RWPE2 (cell line): Measurements from ENCODE around the gene EXOC5.
"Not testable (repeated sequence)": the region's sequence is repeated elsewhere in the genome, so short reads cannot be mapped to it uniquely, and the experiment has no call there.

Experiments used
- ATAC-seq: fragments of 200-7000 bp; cut with Tn5 transposase; 3 replicates; pipeline ENCODE4 v1.9.1; 2021; ENCODE audit warnings: low read depth
- DNase-seq: peaks from one replicate; pipeline ENCODE4 v3.0.0-alpha.2; 2020; ENCODE audit warnings: low spot score
- H3K27ac ChIP-seq: fragments of 450-650 bp; 2 replicates; pipeline ENCODE4 v1.5.1; 2017; ENCODE audit warnings: mild to moderate bottlenecking; ENCODE audit not compliant: poor library complexity, severe bottlenecking
- H3K27me3 ChIP-seq: fragments of 250-450 bp; sonication (Bioruptor Pico); 2 replicates; pipeline ENCODE4 v1.5.1; 2021; ENCODE audit warnings: mild to moderate bottlenecking, moderate library complexity; ENCODE audit not compliant: insufficient read depth, poor library complexity, severe bottlenecking
- H3K36me3 ChIP-seq: fragments of 250-450 bp; sonication (Bioruptor Pico); 2 replicates; pipeline ENCODE4 v1.5.1; 2020; ENCODE audit warnings: low read depth, mild to moderate bottlenecking, moderate library complexity
- H3K4me1 ChIP-seq: fragments of 250-450 bp; sonication (Bioruptor Pico); 2 replicates; pipeline ENCODE4 v1.5.1; 2021; ENCODE audit warnings: mild to moderate bottlenecking, moderate library complexity; ENCODE audit not compliant: insufficient read depth, poor library complexity, severe bottlenecking
- H3K4me3 ChIP-seq: fragments of 250-450 bp; sonication (Bioruptor Pico); 2 replicates; pipeline ENCODE4 v1.5.1; 2021; ENCODE audit warnings: mild to moderate bottlenecking, moderate library complexity; ENCODE audit not compliant: severe bottlenecking
- H3K9me3 ChIP-seq: fragments of 250-450 bp; sonication (Bioruptor Pico); 2 replicates; pipeline ENCODE4 v1.5.1; 2021; ENCODE audit warnings: mild to moderate bottlenecking, moderate library complexity; ENCODE audit not compliant: severe bottlenecking
- TF ChIP-seq, protein P1 (sequence below): fragments of 450-650 bp; IDR thresholded peaks from one replicate; pipeline ENCODE4 v1.5.1; 2017; ENCODE audit warnings: mild to moderate bottlenecking, moderate library complexity; ENCODE audit not compliant: poor library complexity, severe bottlenecking

EXOC5 gene

DNA sequence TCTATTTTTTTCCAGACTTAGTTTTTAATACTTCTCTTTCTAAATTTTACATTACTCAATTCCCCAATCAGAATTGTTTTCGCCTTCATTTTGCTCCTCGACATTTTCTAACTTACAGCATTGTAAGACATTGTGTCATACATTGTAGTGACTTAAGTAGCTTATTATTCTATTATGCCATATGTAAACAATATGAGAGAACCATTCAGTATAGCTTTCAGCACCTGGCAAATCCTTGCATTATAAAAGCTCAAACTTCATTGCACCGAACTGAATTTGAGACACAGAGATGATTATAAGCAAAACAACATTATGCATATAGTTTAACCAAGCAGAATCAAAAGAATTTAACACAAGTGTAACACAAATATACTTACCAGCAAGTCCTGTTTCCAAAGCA lies 46.8 kb downstream of the EXOC5 start:
- H3K27ac ChIP-seq, result no peak overlapping the region
- no peak overlapping the region for H3K4me3 ChIP-seq
- peaks cover 54% of the 10 kb centered on the region for H3K36me3 ChIP-seq
- H3K4me1 ChIP-seq, result no peaks in the 10 kb centered on the region
- no peaks in the 10 kb centered on the region for H3K9me3 ChIP-seq
- no peaks in the 10 kb centered on the region for H3K27me3 ChIP-seq
- ATAC-seq (no peak), DNase-seq (no peak)
- TF ChIP-seq, protein P1, sequence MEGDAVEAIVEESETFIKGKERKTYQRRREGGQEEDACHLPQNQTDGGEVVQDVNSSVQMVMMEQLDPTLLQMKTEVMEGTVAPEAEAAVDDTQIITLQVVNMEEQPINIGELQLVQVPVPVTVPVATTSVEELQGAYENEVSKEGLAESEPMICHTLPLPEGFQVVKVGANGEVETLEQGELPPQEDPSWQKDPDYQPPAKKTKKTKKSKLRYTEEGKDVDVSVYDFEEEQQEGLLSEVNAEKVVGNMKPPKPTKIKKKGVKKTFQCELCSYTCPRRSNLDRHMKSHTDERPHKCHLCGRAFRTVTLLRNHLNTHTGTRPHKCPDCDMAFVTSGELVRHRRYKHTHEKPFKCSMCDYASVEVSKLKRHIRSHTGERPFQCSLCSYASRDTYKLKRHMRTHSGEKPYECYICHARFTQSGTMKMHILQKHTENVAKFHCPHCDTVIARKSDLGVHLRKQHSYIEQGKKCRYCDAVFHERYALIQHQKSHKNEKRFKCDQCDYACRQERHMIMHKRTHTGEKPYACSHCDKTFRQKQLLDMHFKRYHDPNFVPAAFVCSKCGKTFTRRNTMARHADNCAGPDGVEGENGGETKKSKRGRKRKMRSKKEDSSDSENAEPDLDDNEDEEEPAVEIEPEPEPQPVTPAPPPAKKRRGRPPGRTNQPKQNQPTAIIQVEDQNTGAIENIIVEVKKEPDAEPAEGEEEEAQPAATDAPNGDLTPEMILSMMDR, result no peak

- no peaks in the 10 kb centered on the region for H3K9me3 ChIP-seq
- peaks cover 79% of the 10 kb centered on the region for H3K36me3 ChIP-seq
- no peak for ATAC-seq
Observed at GRCh38 chr14:57212919-57213318, 55.8 kb downstream of the EXOC5 start.

GRCh38 chr14:57209561-57209960 lies 59.1 kb downstream of the EXOC5 start:
- H3K36me3 ChIP-seq, result peaks cover 63% of the 10 kb centered on the region
- no peaks in the 10 kb centered on the region for H3K9me3 ChIP-seq
- peaks cover 9% of the 10 kb centered on the region for H3K4me1 ChIP-seq
- TF ChIP-seq, protein P1, result no peak
- no peak overlapping the region for H3K27ac ChIP-seq
- H3K4me3 ChIP-seq, result no peak overlapping the region
- ATAC-seq, result peak; percentile 78
- DNase-seq, result no peak
- no peaks in the 10 kb centered on the region for H3K27me3 ChIP-seq

More at GRCh38 chr14:57212919-57213318, 55.8 kb downstream of the EXOC5 start:
- H3K4me1 ChIP-seq, result peaks cover 9% of the 10 kb centered on the region
- no peak for DNase-seq
- no peak overlapping the region for H3K4me3 ChIP-seq
- no peaks in the 10 kb centered on the region for H3K27me3 ChIP-seq
- TF ChIP-seq, protein P1, result no peak
- no peak overlapping the region for H3K27ac ChIP-seq

DNA sequence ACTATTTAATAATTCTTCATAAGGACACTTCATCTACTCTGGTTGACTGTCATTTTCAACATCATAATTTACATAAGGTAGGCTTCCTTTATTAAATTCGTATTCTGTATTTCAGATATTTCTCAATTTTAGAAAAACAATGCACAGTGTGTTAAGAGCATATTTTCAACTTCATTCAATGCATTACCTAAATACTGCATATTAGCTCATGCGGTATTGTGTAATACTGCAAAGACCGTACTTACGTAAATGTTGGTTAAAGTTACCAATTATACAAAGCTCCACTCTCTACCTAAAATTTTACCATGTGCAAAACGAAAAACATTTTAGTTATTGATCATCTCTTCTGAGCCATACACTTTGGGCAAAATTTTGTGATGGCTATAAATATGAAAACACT lies 62.8 kb downstream of the EXOC5 start:
- H3K9me3 ChIP-seq, result no peaks in the 10 kb centered on the region
- no peaks in the 10 kb centered on the region for H3K27me3 ChIP-seq
- TF ChIP-seq, protein P1, result no peak
- H3K36me3 ChIP-seq, result peaks cover 42% of the 10 kb centered on the region
- H3K27ac ChIP-seq, result no peak overlapping the region
- DNase-seq (no peak), ATAC-seq (no peak)
- peaks cover 9% of the 10 kb centered on the region for H3K4me1 ChIP-seq
- no peak overlapping the region for H3K4me3 ChIP-seq

DNA sequence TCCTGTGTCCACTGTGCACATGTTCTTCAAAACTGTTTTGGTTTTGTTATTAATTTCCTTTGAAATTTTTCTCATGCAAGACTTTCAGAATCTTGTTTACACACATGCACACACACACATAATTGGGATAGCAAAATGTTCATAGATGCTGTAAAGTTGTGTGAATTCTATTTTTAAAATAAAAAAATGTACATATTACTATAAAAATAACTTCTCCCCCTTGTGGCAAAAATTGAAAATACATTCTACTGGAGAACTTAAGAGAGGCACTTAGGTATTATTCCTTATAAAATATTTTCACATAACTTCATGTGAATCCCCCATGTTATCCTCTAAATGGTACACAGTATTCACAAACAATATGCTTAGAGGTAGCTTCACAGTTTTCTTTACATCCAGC lies 66.0 kb downstream of the EXOC5 start:
- peaks cover 16% of the 10 kb centered on the region; the same call in 1 of the 2 replicates for H3K36me3 ChIP-seq
- TF ChIP-seq, protein P1, result peak; percentile 63
- peak; percentile 49; the same call in 2 of the 3 replicates for ATAC-seq
- H3K9me3 ChIP-seq, H3K27me3 ChIP-seq, H3K27ac ChIP-seq, H3K4me1 ChIP-seq, DNase-seq, H3K4me3 ChIP-seq: not testable (repeated sequence)
